Mucosa of rectum (tissue), 2 donors: ENCODE measurements around the gene TXNL4B.
A peak's percentile ranks its signal among the peaks of the same experiment; 100 is the strongest.

ENCODE experiments used
- H3K27ac ChIP-seq, 2 donors: one replicate each; pipeline ENCODE4 v1.7.0; 2013; ENCODE audit warnings: inconsistent platforms in 2 of 2, low read depth in 2 of 2, low read length in 2 of 2
- H3K27me3 ChIP-seq, 2 donors: one replicate each; pipeline ENCODE4 v1.7.0; 2013; ENCODE audit warnings: low read length in 2 of 2; ENCODE audit not compliant: control insufficient read depth in 2 of 2, insufficient read depth in 2 of 2
- H3K36me3 ChIP-seq, 2 donors: one replicate each; pipeline ENCODE4 v1.7.0; 2013; ENCODE audit warnings: low read length in 2 of 2; ENCODE audit not compliant: control insufficient read depth in 2 of 2, insufficient read depth in 2 of 2
- H3K4me1 ChIP-seq, 2 donors: one replicate each; pipeline ENCODE4 v1.7.0; 2013; ENCODE audit warnings: low read length in 2 of 2, mild to moderate bottlenecking in 1 of 2; ENCODE audit not compliant: control insufficient read depth in 2 of 2, insufficient read depth in 2 of 2
- H3K4me3 ChIP-seq, 2 donors: one replicate each; pipeline ENCODE4 v1.7.0; 2013; ENCODE audit warnings: low read length in 2 of 2
- H3K9ac ChIP-seq, 2 donors: one replicate each; pipeline ENCODE4 v1.7.0; 2013; ENCODE audit warnings: low read length in 2 of 2, low read depth in 1 of 2, mild to moderate bottlenecking in 1 of 2
- H3K9me3 ChIP-seq, 2 donors: one replicate each; pipeline ENCODE4 v1.7.0; 2013; ENCODE audit warnings: low read length in 2 of 2; ENCODE audit not compliant: control insufficient read depth in 2 of 2
- donor health status: healthy.
- donor health status: Normal muscosa, but diverticular disease.

The TXNL4B gene

DNA sequence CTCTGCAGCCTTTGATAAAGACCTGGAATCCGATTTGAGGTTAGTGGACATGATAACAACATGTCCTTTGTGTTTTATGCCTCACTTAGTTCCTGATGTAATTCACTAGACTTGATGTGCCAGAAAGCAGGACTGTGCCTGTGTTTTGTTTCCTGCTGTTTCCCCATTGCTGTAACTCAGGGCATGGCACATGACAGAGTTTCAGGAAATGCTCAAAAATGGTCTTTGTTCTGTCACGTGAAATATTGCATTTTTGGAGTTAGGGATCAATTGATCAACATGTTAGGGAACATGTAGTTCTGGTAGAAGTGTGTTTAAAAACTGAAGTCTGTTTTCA, 33.0 kb upstream of the TXNL4B start:
- H3K4me3 ChIP-seq: no peak overlapping the region
- no peak overlapping the region for H3K27ac ChIP-seq
- peaks cover 12% of the 10 kb centered on the region in 2 donors for H3K4me1 ChIP-seq
- H3K36me3 ChIP-seq: no peaks in the 10 kb centered on the region
- no peak overlapping the region for H3K9ac ChIP-seq
- no peaks in the 10 kb centered on the region for H3K27me3 ChIP-seq
- H3K9me3 ChIP-seq: no peaks in the 10 kb centered on the region

DNA sequence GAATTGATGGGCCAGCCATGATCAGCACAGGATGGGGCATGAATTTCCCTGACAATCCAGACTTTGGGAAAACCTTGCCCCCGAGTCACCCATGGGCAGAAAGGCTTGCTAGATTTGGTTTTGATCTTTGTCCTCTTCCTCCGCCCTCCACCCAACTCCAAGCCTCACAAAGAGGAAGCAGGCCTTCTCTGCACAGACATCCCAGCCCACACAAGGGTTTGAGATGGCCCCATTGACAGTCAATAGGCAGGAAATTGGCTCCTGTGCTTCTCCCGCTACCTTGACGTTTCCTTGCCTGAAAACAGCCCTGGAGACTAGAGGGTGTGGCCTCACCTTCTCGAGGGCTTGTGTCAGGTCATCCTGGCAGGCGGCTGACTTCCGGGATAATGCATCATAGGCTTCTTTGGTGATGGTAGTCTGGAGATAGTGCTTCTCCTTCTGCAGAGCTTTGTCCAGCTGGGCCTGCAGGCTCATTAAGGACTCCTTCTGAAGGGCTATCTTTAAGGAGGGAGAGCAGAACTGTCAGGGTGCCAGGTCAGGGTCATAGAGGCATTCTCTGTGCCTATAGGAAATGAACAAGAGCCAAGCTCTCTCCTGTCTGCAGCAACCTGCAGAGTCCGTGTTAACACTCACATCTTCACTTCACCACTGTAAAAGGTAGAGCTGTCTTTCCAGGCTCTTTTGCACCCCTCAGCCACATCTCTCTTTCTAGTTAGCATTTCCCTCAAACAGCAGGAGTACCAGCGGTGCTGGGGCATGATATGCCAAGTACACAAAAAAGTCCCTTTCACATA, 32.4 kb upstream of the TXNL4B start:
- H3K4me3 ChIP-seq: no peak overlapping the region
- H3K27ac ChIP-seq: peak overlapping the region in 1 of 2 donors; percentile 27
- no peak overlapping the region for H3K9ac ChIP-seq
- no peaks in the 10 kb centered on the region for H3K9me3 ChIP-seq
- H3K36me3 ChIP-seq: no peaks in the 10 kb centered on the region
- peaks cover 12% of the 10 kb centered on the region in 2 donors for H3K4me1 ChIP-seq
- no peaks in the 10 kb centered on the region for H3K27me3 ChIP-seq

DNA sequence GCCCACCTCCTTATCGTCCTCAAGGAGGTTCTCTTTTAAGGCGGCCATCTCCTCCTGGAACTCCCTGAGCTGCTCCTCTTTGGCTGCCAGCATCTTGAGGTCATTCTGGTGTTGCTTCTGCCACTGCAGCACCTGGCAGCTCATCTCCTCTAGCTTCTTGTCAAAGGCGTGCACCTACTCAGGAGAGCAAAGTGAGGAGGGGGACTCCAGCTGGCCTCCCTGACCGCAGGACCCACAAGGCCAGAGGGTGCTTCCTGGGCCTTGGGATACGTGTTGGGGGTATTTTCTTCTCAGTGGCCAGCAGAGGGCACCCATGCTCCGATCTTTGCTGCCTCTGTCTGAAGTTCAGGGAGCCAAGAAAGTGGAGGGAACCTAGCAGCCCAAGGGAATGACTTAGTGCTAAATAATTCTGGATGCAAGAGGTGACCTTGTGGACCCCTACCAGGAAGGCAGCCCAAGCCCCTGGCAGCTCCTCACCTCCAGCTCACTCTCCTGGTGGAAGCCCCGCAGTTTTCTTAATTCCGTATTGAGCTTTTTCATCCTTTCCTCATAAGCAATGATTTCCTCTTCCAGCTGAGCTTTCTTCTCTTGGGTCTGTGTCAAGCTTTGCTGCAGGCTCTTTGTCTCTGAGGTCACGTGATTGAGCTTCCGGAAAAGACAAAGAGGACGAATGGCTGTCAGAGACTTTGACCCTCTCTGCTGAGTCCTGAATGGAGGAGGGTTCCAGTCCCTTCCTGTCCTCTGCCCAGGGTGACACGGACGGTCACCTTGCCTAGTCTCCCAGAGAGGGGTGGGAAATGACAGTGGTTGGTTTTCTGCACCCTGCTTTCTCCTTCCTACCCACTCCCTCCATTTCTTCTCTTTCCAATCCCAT, 31.6 kb upstream of the TXNL4B start:
- H3K27me3 ChIP-seq: no peaks in the 10 kb centered on the region
- no peaks in the 10 kb centered on the region for H3K9me3 ChIP-seq
- H3K36me3 ChIP-seq: no peaks in the 10 kb centered on the region
- no peak overlapping the region for H3K9ac ChIP-seq
- no peak overlapping the region for H3K4me3 ChIP-seq
- H3K27ac ChIP-seq: no peak overlapping the region
- H3K4me1 ChIP-seq: peaks cover 12% of the 10 kb centered on the region in 2 donors

DNA sequence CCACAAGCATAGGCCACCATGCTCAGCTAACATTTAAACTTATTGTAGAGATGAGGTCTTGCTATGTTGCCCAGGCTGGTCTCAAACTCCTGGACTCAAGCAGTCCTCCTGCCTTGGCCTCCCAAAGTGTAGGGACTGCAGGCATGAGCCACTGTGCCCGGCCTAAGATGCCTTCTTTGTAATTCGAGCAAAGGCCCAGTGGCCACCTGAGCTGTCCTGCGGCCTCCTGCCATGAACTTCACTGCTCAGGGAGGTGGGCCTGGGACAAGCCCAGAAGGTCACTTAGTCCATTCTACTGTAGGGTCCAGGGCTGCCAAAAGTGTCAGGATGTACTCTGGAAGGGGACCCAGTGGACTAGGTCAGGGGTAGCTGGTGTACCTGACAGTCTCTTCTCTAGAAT, 30.7 kb upstream of the TXNL4B start:
- no peak overlapping the region for H3K9ac ChIP-seq
- H3K27ac ChIP-seq: no peak overlapping the region
- H3K27me3 ChIP-seq: no peaks in the 10 kb centered on the region
- no peak overlapping the region for H3K4me3 ChIP-seq
- no peaks in the 10 kb centered on the region for H3K9me3 ChIP-seq
- H3K4me1 ChIP-seq: peaks cover 12% of the 10 kb centered on the region in 2 donors
- H3K36me3 ChIP-seq: no peaks in the 10 kb centered on the region

DNA sequence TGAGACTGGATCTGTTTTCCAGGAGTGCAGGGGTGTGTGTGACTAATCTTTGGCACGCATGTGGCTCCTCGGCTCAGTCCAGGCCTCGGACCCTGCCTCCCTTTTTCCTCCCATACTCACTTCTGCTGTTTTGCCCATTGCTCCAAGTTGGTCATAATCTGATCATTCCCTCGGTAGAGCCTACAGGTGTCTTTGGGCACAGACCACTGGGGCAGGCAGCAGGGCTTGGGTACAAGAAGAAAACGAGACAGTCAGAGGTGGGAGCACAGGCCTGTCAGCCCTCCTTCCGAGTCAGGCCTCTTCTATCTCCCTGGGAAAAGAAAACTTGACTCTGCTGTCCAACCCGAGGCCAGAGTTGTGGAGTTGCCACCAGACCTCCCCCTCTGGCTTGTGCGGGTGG, 30.0 kb upstream of the TXNL4B start:
- H3K36me3 ChIP-seq: no peaks in the 10 kb centered on the region
- no peak overlapping the region for H3K9ac ChIP-seq
- no peak overlapping the region for H3K4me3 ChIP-seq

DNA sequence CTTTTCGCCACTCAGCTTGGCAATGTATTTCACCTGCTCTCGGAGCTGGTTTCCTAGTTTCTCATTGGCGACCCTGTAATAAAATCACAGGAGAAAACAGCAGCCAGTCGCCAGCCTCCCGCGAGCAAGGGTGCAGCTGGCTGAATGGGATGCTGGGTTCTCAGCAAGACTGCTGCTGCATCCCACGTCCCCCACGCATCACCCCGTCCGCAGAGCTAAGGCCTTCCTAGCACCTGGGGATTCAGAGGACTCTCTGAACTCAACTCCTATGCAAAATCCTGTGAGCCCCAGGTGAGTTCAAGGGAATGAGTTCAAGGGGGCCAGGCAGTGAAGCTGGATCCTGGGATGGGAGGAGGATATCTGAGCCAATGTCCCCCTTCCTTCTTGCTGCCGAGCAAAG, 29.5 kb upstream of the TXNL4B start:
- H3K27ac ChIP-seq: no peak overlapping the region
- no peak overlapping the region for H3K9ac ChIP-seq
- H3K4me3 ChIP-seq: no peak overlapping the region
- H3K9me3 ChIP-seq: no peaks in the 10 kb centered on the region
- H3K27me3 ChIP-seq: no peaks in the 10 kb centered on the region
- H3K36me3 ChIP-seq: no peaks in the 10 kb centered on the region
- peaks cover 12% of the 10 kb centered on the region in 2 donors for H3K4me1 ChIP-seq

More for the DNA sequence above, 30.0 kb upstream of the TXNL4B start:
- no peaks in the 10 kb centered on the region for H3K27me3 ChIP-seq
- H3K4me1 ChIP-seq: peaks cover 12% of the 10 kb centered on the region in 2 donors
- H3K27ac ChIP-seq: no peak overlapping the region
- no peaks in the 10 kb centered on the region for H3K9me3 ChIP-seq

DNA sequence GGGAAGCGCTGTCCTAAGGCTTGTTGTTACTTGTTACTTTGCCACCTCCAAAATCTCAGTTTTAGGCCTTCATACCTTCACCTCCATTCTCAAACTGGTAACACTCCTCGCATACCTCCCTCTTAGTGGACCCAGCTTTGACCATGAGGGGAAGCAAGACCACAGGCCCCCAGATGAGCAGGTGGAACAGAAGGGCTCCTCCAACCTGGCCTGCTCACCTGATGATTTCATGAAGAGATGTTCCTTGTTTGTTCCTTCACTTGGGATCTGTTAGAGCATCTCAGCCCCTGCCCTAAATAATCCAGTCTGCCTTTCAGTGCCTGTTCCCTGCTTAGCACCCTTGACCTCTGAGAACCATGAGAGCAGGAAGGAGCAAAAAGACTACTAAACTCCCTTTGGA, 28.9 kb upstream of the TXNL4B start:
- Histone ChIP-seq H3K4me1 (peaks cover 12% of the 10 kb centered on the region in 2 donors), H3K9ac (no peak overlapping the region), H3K27ac (no peak overlapping the region), H3K36me3 (no peaks in the 10 kb centered on the region), H3K9me3 (no peaks in the 10 kb centered on the region), H3K27me3 (no peaks in the 10 kb centered on the region), H3K4me3 (no peak overlapping the region)

DNA sequence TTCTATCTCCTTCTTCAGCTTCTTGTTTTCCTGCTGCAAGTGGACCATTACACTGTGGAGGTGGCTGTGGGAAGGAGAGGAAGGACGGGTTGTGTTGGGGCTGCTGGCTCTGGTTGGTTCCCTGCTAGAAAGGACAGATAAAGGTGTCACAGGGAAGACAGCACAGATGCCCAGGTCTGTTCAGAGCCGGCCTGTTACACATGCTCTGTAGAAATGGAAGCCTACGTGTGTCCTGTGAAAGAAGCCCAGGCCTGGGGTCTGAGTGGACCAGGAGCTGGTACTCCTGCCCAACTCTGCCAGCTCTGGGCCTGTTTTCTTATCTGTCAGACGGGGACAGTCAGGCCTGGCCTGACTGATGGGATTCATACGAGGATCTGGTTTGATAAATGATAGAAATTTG, 26.6 kb upstream of the TXNL4B start:
- peaks cover under 1 to 1% of the 10 kb centered on the region in 2 donors for H3K4me1 ChIP-seq
- H3K27me3 ChIP-seq: no peaks in the 10 kb centered on the region
- no peak overlapping the region for H3K27ac ChIP-seq
- H3K9ac ChIP-seq: no peak overlapping the region
- no peaks in the 10 kb centered on the region for H3K36me3 ChIP-seq
- no peaks in the 10 kb centered on the region for H3K9me3 ChIP-seq
- H3K4me3 ChIP-seq: no peak overlapping the region

DNA sequence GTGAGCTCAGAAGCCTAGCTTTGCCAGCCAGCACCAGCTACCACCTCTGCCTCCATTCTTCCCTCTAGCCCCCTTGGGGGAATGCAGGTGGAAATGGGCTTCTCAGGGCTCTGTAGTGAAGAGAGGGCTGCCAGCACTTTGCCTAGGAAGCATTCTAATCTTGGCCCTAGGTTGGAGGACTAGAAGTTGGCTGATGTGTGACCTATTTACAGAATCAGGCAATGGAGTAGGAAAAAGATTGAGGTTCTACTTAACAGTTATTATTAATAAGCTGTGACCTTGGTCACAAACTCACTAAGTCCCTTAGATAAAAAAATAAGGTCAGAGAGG, 20.2 kb upstream of the TXNL4B start:
- Histone ChIP-seq H3K9me3 (no peaks in the 10 kb centered on the region), H3K36me3 (peaks cover 39 to 45% of the 10 kb centered on the region in 2 donors), H3K27me3 (no peaks in the 10 kb centered on the region)

DNA sequence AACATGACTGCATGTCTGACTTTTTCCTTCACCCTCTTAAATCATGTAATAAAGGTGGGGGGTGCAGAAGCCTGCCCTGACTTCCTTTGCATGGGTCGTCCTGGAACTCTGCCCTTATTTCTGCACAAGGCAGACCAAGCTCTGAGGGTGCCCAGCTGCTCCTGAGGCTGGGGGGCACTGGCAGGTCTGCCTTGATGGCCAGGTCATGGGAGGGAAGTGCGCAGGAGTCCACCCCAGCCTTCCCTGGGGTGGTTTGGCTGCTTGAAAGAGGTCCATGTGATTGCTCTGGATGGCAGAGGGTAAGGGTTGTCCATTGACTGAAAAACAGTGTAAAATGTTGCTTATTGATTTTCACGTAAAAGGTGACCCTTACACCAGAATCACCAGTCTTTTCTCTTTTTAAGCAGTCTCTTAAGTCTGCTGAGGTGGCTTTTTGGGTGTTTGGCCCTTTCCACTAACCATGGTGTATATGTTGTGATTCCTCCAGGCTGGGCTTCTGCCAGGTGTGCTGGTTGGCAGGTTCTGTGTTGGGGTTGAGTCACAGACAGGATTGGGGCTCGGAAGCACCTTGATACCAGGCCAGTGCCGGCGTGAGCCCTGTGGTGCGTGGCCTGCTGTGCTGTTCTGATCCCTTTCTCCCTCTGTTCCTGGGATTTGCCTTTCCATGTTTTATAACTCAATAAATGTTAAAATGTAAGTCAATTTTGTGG, 19.6 kb upstream of the TXNL4B start:
- no peaks in the 10 kb centered on the region for H3K9me3 ChIP-seq
- no peak overlapping the region for H3K27ac ChIP-seq
- H3K4me1 ChIP-seq: no peaks in the 10 kb centered on the region
- H3K36me3 ChIP-seq: peaks cover 44 to 50% of the 10 kb centered on the region in 2 donors
- no peak overlapping the region for H3K4me3 ChIP-seq
- H3K9ac ChIP-seq: no peak overlapping the region
- no peaks in the 10 kb centered on the region for H3K27me3 ChIP-seq

More for the DNA sequence above, 20.2 kb upstream of the TXNL4B start:
- no peak overlapping the region for H3K9ac ChIP-seq
- H3K27ac ChIP-seq: no peak overlapping the region
- H3K4me3 ChIP-seq: no peak overlapping the region
- no peaks in the 10 kb centered on the region for H3K4me1 ChIP-seq
